Stimulated activated CD4-positive, alpha-beta T cell treated with anti-CD3 and anti-CD28 coated beads, Interleukin-12 subunit alpha, Interleukin-12 subunit beta, amount 100 ng/mL, for 48 hours (primary cell): ENCODE measurements around the gene TTPAL.

Source experiments
- DNase-seq, 3 donors: peaks; one replicate each; pipeline ENCODE4 v3.0.0-alpha.2; 2020; ENCODE audit warnings: low read depth in 2 of 3, low spot score in 1 of 3

TTPAL gene

DNA sequence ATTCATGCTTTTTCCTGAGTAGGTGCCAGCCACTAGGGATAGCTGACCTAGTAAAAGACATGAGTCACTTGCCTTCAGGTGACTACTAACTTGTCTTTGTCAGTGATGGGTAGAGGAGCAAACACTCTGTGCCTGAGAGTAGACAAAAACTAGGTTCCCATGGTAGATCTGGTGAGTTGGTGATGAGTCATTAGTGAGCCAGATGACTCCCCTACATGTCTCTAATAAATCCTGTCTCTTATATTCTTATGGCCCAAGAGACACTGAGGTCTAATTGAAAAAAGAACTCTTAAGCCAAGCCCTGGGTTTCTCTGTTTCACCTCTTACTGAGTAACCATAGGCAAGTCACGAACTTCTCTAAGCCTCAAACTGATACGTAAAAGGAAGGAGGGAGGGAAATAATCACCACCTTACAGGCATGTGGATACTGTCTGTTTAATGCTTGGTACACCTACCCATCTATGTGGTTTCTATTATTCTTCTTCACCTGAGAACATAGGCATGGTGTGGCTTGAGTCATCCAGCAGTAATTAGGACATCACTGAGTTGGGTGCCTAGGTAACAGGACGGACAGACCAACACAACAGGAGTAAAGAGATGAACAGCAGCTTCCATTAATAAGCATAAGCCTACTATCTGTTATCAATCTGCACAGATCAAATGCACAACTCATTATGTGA, 20.3 kb downstream of the TTPAL start:
- peak in 1 of 3 donors; percentile 24 for DNase-seq

DNA sequence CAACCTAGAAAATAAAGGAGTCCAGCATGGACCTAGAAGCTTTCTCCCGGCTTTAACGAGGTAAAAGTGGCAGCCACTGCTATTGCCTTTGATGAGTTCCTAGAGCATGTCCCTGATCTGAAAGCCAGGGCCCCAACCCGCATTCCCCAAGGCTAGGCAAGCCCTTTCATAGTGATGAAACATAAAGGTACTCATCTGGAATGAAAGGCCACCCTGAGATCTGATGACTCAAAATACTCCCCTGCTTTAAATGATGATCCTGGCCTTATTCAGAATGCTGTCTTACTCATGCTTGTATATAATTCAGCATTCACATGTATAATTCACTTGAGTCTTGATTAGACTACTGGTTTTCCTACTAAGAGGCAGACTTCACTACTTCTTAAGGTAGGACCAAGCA, 21.3 kb downstream of the TTPAL start:
- DNase-seq = peak; percentile 39 to 44 (median 41)

GRCh38 chr20:44497761-44498160, 22.1 kb downstream of the TTPAL start:
- no peak for DNase-seq

DNA sequence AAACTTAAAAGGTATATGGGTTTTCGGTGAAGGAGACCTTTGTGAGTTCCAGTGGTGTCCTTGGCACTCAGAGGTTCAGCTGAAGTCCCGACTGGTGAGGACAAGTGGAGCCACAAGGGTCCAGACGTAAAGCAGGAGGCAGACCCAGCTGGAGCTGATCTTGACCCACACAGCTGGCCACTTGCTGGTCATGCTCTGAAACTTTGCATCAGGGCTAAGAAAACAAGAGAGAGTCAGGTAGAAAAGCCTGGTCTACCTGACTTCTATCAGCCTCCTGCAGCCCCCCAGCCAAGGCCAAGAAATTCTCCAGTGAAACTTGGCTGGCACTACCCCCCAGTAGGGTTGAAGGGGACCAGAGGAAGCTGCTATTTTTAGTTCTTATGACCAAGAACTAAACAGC, 24.5 kb downstream of the TTPAL start:
- DNase-seq = no peak

DNA sequence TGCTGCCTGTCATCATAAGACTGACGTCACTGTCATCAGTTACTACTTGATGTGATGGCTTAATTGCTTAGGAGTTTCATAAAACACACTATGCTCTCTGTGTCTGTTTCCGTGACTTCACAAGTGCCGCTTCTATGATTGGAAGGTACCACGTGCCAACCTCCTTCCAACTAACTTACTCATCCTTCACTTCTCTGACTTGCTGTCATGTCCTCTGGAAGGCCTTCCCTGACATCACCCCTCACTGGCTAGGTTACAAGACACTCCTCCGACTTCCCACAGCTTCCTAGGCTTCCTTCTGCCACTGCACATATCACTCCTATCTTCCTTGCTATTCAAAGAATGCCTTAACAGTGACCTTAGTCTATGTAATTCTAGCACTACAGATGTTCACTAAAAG, 25.8 kb downstream of the TTPAL start:
- no peak for DNase-seq

DNA sequence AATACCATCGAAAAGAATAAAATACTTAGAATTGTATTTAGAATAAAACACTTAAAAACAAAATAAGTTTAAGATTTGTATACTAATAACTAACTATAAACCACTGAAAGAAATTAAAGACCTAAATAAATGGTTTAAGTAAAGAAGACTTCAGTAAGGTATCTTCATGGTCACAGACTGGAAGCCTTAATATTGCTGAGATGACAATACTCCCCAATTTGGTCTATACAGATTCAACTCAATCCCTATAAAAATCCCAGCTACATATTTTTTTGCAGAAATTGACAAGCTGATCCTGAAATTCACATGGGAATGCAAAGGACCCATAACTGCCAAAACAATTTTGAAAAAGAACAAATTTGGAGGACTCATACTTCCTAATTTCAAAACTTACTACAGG, 27.3 kb downstream of the TTPAL start:
- no peak for DNase-seq

GRCh38 chr20:44504402-44505307, 29.0 kb downstream of the TTPAL start:
- DNase-seq = no peak

DNA sequence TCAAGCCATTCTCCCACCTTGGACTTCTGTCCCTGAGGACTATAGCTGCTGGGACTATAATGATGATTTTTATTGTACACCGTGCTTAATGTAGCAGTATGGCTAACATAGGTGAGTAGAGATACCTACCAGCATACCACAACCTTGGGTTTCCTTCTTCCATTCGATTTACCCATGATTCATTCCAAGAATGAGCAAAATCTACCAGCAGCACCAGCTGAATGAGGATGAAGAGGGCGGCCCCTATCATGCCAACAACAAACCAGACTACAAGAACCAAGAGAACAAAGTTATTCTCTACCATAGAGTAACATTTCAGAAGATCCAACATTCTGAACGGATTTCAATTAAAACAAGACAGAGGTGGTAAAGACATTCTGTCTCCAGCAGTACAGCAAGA, 34.1 kb downstream of the TTPAL start:
- no peak for DNase-seq

DNA sequence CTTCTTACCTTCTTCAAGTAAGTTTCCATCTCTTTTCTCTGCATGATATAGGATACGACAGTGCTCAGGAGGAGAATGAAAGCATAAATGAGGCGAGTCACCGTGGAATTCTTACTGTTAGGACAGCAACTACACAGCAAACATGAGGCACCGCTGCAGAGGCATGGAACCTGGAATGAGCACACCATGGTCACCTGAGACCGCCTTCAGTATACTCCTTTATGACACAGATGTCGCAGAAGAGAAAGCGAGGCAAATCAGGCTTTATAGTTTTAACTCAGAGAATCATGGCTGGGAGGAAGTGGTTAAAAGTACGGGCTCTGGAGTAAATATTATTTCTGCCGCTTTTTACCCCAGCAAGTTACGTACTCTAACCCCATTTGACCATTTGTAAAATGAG, 38.2 kb downstream of the TTPAL start:
- no peak for DNase-seq

GRCh38 chr20:44516491-44516890, 40.8 kb downstream of the TTPAL start:
- DNase-seq = no peak

DNA sequence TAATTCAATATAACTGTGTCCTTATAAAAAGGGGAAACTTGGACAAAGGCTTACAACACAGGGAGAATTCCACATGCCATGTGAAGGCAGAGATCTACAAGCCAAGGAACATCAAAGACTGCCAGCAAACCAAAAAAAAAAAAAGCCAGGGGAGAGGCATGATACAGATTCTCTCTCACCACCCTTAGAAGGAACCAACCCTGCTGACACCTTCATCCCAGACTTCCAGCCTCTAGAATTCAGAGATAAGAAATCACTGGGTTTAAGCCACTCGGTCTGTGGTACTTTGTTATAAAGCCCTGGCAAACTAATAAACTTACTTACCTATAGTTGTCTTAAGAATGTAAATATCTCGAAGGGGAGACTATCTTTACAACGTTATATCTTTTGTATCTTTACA, 41.8 kb downstream of the TTPAL start:
- DNase-seq = no peak

GRCh38 chr20:44518248-44518647, 42.6 kb downstream of the TTPAL start:
- DNase-seq = no peak

DNA sequence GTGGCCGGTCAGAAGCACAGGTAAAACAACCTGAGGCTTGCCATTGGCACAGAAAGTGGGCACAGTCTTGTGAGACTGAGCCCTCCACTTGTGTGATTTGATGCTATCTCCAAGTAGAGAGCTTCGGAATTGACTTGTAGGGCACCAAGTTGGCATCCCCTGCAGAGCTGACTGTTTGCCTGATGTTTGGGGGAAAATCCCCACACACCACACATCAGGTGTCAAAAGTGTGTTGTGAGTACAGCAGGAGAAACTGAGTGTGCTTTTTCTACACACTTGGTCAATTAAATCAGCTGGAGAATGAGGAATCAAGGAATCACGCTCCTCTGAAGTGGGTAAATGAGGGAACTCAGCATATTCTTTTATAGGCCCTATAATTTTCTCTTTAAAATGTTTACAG, 45.2 kb downstream of the TTPAL start:
- no peak for DNase-seq

- DNase-seq = peak; percentile 94 to 97 (median 95)
Measured at GRCh38 chr20:44521484-44522481, 46.1 kb downstream of the TTPAL start, which contains the start of gene SERINC3. Gene SERINC3, minus strand, starts transcription at chr20:44522070. Its CDS starts 119 bp downstream, at chr20:44521951.

- DNase-seq = no peak
Measured at GRCh38 chr20:44522841-44523240, 47.2 kb downstream of the TTPAL start.

DNA sequence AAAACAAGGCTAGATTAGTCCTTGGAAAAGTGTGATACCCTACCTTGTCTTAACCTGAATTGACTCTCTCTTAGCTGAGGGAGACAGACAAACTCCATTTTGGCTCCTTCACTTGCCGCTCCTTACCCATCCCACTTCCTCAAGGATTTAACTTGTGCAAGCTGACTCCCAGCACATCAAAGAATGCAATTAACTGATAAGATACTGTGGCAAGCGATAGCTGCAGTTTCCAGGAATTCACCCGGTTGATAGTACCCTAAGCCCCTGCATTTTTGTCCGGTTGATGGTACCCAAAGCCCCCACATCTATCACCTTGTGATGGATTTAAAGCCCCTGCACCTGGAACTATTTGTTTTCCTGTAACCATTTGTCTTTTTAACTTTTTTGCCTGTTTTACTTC, 48.1 kb downstream of the TTPAL start:
- no peak for DNase-seq

DNA sequence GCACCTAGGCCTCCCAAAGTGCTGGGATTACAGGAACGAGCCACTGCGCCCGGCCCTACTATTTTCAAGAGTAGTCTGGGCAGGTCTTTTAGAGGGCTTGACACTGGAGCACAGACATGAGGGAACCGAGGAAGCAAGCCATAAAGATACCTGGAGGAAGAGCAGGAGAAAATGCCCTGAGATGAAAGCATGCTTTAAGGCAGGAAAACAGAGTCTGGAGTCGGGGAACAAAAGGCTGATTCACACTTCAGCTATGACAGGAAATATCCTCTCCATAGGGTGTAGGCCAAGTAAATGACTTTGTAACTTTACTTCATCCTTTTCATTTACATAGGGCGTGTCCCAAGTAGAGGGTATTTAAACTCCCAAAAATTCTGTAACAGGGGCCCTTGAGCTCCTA, 50.5 kb downstream of the TTPAL start:
- DNase-seq = no peak

DNA sequence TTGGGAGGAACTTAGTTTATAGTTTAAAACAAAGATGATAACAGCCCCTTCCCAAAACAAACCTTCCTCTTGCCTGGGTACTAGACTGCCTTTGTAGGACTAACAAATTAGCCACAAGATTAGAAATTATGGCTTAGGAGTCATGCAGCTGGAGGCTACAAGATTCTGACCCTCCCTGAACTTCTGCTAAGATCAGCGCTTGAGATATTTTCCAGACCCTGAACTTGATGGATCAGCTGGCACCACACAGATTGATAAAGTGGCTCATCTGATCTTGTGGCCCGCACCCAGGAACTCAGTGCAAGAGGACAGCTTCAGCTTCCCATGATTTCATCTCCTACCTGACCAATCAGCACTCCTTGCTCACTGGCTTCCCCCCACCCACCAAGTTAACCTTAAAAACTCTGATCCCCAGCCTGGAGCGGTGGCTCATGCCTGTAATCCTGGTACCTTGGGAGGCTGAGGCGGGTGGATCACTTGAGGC, 52.1 kb downstream of the TTPAL start:
- DNase-seq = no peak

DNA sequence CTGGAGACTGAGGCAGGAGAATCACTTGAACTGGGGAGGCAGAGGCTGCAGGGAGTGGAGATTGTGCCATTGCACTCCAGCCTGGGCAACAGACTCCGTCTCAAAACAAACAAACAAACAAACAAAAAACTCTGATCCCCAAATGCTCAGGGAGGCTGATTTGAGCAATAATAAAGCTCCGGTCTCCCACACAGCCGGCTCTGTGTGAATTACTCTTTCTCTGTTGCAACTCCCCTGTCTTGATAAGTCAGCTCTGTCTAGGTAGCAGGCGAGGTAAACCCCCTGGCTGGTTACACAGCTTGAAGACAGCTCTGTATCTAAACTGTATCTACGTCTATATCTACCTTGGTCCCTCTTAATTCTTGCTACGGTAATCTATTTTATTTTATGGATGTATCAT, 52.6 kb downstream of the TTPAL start:
- DNase-seq = no peak

- DNase-seq = no peak
Measured at GRCh38 chr20:44532259-44532980, 56.7 kb downstream of the TTPAL start.
